Occipital lobe (tissue), 2 donors: Measurements from ENCODE around the gene MSL1. TPM values are rescaled to one million over a fixed set of nuclear protein-coding genes. Genes with fewer than 3 reads are reported as not detected.
A peak's percentile ranks its signal among the peaks of the same experiment; 100 is the strongest.

Experiments used
- DNase-seq: peaks from one replicate; lab custom pipeline; 2025; lab: John Stamatoyannopoulos, UW
- total RNA-seq: library from RNA; depleted of rRNA; stranded (reverse); fragments of >200 nt; gene quantifications from one replicate; pipeline ENCODE4 v1.2.3, GENCODE V29; 2014

The MSL1 gene
- total RNA-seq, 1 donor from 2014 or later, result 89.2 TPM

- no peak for DNase-seq
These were observed 16.9 kb upstream of the MSL1 start for GRCh38 chr17:40104594-40105486.

GRCh38 chr17:40105861-40106759 is 15.7 kb upstream of the MSL1 start:
- no peak for DNase-seq

DNA sequence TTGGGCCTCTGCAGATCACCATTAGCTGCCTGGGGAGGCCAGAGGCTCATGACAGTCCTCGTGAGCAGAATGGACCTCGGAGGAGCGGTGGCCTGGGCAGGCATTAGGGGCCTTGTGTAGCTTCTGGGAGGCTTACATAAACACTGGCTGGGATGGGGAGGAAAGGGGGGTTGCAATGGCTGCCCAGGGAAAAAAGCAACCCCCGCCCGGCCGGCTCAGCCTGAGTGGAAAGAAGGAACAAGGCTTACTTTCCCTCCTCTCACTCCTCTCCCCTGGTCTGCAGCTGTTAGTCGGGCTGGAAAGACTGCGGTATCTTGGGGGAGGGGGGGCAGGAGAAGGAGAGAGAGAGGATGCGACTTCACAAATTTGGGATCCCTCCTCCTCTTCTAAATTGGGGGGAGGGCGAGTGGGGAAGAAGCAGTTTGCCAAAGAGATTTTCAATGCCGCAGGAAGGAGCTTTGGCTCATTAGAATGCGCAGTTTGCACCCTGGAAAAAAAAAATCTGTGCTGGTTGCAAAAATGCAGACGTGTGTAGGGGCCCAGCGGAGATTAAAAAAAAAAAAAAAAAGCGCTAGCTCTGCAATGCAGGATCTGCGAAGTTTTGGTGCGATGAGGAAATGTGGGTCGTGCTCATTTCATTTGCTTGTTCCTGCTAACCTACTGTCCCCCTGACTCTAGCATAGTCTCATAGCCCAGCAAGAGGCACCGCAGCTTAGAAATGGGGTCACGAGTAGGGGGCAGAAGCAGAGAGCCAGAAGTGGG is 14.8 kb upstream of the MSL1 start:
- peak; percentile 62 for DNase-seq

DNA sequence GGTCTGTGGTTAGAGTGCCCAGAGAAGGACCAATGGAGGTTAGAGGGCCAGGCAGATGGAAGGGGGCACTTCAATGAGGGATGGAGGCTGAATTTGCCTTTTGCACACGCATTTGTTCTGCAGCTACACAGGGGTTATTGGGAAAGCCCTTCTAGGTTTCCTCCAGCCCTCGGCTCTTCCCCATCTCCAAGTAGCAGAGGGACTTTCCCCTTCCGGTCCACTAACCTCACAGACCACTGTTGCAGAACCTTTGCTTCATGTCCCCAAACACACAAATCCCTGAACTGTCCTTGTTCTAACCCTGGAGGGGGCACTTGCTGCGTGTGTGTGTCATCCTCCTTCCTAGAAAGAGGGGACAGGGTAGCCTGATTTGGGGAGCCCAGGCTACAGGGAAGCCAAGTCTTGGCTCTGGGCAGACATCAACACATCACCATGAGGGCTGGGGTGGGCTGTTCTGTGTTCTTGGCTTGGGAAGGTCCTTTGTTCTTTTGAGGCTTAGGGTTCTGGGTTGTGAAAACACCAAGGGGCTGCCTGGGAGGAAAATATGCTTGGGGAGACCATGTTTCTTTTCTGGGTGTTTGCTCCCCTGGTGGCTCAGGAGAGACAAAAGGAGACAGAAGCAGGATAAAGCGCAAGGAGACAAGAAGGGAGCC is 14.1 kb upstream of the MSL1 start:
- DNase-seq, result no peak

- no peak for DNase-seq
These were observed 12.6 kb upstream of the MSL1 start for GRCh38 chr17:40108970-40109824.

- no peak for DNase-seq
These were observed 11.5 kb upstream of the MSL1 start for GRCh38 chr17:40110026-40110845.

GRCh38 chr17:40111221-40112128 is 10.3 kb upstream of the MSL1 start:
- peak; percentile 71 for DNase-seq

- DNase-seq, result no peak
These were observed 9.5 kb upstream of the MSL1 start for GRCh38 chr17:40112191-40112711.

- DNase-seq, result no peak
These were observed 9.1 kb upstream of the MSL1 start for GRCh38 chr17:40112718-40113109.

GRCh38 chr17:40113110-40113906 is 8.5 kb upstream of the MSL1 start:
- peak; percentile 89 for DNase-seq

DNA sequence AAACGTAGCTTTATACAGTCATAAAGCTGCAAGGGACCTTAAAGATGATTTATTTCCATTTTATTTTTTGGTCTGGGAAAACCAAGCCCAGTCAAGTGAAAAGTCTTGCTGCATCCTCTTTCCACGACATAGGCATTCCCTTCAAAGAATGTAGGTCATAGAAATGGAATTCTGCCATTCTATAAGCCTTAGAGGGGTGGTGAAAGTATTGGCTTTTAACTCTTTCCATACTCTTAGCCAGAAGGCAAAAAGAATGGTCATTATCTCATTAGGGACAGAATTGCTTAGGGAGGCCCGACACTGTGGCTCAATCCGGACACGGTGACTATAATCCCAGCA is 7.9 kb upstream of the MSL1 start:
- DNase-seq, result no peak

- DNase-seq, result no peak
These were observed 6.7 kb upstream of the MSL1 start for GRCh38 chr17:40115101-40115436.

DNA sequence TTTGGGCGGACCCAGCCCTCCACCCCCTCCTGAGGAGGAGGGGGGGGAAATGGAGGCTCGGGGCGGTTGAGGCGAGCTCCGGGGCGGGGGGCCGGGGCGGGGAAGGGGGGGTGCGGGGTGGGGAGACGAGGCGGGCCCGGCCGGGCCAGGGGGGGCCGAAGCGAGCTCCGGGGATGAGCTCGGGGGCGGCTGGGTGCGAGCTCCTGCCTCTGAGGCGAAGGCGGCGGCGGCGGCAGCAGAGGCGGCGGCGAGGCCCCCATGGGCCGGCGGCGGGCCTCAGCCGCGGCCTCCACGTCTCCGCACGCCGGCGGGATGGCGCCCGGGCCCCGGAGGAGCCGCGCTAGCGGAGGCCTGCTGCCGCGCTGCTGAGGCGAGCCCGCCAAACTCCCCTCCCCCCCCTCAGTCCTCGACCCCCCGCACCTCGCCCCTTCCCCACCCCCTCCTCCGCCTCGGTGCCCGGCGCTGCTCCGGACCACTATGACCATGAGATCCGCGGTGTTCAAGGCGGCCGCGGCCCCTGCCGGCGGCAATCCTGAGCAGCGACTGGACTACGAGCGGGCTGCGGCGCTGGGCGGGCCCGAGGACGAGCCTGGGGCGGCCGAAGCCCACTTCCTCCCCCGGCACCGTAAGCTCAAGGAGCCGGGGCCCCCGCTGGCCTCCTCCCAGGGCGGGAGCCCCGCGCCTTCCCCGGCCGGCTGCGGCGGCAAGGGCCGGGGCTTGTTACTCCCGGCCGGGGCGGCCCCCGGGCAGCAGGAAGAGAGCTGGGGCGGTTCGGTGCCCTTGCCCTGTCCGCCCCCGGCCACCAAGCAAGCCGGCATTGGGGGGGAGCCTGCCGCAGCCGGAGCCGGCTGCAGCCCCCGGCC is 596 bp downstream of the MSL1 start:
- DNase-seq, result no peak

- peak; percentile 41 for DNase-seq
These were observed 1.4 kb downstream of the MSL1 start for GRCh38 chr17:40122999-40123810.

DNA sequence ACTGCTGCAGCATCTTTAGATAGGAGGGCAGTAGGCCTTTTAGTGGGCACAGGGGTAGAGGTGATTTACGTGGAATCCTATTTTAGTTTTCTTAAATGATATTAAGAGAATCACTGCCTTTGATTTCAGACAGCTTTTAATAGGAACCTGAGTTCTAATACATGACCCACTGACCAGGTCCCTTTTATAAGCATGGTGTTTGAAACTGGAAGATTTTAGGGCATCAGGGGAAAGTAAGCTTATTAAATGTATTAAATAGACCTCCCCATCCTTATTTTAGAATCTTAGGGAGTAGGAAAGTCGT is 2.0 kb downstream of the MSL1 start:
- no peak for DNase-seq
